ENCODE measurements around the gene TMEM50A. TPM values are rescaled to one million over a fixed set of nuclear protein-coding genes. Genes with fewer than 3 reads are reported as not detected.
"Not testable (repeated sequence)": the region's sequence is repeated elsewhere in the genome, so short reads cannot be mapped to it uniquely, and the experiment has no call there.

The TMEM50A gene
- total RNA-seq, 4 donors from 2014 or later = 44.7 to 90.3 (median 65.8) TPM

GRCh38 chr1:25389721-25390120 is 51.6 kb downstream of the TMEM50A start:
- H3K9me3 ChIP-seq; H3K4me1 ChIP-seq; intact Hi-C loops (cut with DNase I); H3K4me3 ChIP-seq; H3K27ac ChIP-seq; H3K27me3 ChIP-seq; H3K36me3 ChIP-seq; DNase-seq: not testable (repeated sequence)
- WGBS, 2 donors = 70 to 76% methylated on average over 3 of the region's 3 CpGs

DNA sequence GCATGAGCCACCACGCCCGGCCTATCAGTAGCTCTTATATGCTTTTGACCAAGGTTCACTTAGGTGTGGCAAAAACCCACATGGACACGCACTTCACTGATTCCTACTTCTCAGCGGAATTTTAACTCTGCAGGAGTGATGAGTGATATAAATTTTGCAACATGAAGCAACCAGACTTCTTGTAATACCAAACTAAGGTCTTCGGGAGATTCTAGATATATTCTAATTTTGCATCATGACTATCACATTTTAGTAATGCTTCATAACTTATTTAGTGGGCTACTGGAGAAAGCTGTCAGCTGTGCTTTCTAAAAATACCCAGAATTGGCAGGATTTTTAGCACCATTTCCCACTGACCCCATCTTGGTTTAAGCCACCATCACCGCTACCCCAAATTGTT is 54.7 kb downstream of the TMEM50A start:
- 91 to 95% methylated on average over 6 of the region's 6 CpGs for WGBS, 2 donors
- Histone ChIP-seq H3K27ac (no peak overlapping the region), H3K4me3 (no peak overlapping the region), H3K36me3 (no peaks in the 10 kb centered on the region), H3K9me3 (no peaks in the 10 kb centered on the region), H3K4me1 (no peaks in the 10 kb centered on the region), H3K27me3 (no peaks in the 10 kb centered on the region)
- intact Hi-C loops (cut with DNase I) = no loop called here
- no peak for DNase-seq
- TF ChIP-seq POLR2A (IDR thresholded peaks at IDR 0.05) (no peak), CTCF (IDR thresholded peaks at IDR 0.05) (no peak)

DNA sequence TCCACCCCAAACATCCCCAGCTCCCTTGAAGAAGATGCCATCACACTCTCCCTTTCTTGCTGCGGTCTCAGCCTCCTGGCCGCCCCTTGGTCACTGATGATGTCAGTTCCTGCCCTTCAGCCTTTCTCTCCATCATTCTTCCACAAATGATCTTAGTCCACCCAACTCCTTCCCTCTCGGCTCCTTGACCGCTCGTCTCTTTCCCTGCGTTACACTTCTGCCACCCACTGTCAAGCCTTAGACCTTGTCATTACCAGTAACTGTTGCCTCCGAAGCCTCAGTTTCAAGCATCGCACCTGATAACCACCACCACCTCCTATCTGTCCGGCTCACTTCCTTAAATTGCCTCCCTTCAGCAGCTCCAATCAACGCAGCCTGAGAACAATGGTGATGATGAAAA is 59.4 kb downstream of the TMEM50A start:
- H3K27ac ChIP-seq; intact Hi-C loops (cut with DNase I); H3K9me3 ChIP-seq; DNase-seq; H3K4me3 ChIP-seq; H3K4me1 ChIP-seq; H3K36me3 ChIP-seq; H3K27me3 ChIP-seq: not testable (repeated sequence)
- 71 to 87% methylated on average over 5 to 6 of the region's 10 CpGs for WGBS, 2 donors

DNA sequence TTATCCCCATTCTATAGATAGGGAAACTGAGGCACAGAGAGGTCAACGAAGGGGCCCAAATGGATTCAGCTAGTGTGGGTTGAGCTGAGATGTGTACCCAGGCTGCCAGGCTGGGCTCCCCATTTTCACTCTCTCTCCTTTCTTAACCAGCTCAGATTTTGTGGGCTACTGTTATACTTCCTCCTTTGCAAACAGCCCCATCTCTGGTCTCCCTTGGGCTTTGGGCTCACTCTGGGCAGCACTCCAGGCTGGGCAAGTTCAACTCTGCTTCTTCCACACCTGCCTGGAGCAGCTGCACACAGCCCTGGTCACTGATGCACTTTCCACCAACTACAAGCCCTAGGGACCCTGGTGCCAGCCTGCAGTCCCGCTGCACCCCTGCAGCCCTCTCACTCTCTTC is 59.9 kb downstream of the TMEM50A start:
- H3K9me3 ChIP-seq; intact Hi-C loops (cut with DNase I): not testable (repeated sequence)
- no CpG with 5 or more reads among the region's 2 CpGs for WGBS, 2 donors

GRCh38 chr1:25402947-25403803 is 65.0 kb downstream of the TMEM50A start:
- TF ChIP-seq CTCF (IDR thresholded peaks at IDR 0.05) = peak in 3 of 6 experiments; percentile 18 to 29 (median 23)
- 28 to 35% methylated on average over 2 to 3 of the region's 8 CpGs for WGBS, 2 donors

More for the DNA sequence above, 59.9 kb downstream of the TMEM50A start:
- H3K36me3 ChIP-seq, H3K4me3 ChIP-seq, H3K27me3 ChIP-seq, H3K27ac ChIP-seq, DNase-seq, H3K4me1 ChIP-seq: not testable (repeated sequence)

DNA sequence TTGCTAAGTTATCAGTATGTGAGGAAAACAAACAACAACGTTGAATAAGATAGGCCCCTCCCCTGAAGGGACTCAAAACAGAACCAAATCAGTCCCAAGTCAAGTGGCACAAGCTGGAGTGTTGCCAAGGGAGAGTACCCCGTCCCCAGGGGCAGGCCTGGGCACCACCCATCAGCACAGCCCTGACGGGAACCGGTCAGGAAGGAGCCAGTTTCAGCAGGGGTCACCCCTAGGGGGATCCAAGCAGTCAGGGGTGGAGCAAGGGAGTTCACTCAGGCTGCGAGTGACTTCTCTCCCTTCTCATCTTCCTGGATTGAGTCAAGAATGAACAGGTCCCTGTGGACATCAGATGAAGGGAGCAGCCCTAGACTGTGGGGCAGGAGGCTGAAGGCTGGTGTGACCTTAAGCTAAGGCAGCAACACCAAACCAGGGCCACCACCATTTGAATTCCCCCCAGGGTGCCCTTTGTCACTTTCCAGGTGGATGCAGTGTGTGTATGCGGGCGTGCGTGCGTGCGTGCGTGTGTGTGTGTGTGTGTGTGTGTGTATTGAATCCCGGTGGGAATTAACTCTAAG is 67.7 kb downstream of the TMEM50A start:
- H3K4me3 ChIP-seq, DNase-seq, H3K27me3 ChIP-seq, H3K36me3 ChIP-seq, H3K9me3 ChIP-seq, H3K4me1 ChIP-seq, H3K27ac ChIP-seq: not testable (repeated sequence)
- intact Hi-C loops (cut with DNase I) = loop anchor here (10.0 kb wide), 1 partner anchor 119 kb away; no protein-coding TSS in a partner anchor
- WGBS, 2 donors = 87 to 92% methylated on average over 2 to 7 of the region's 12 CpGs

More at GRCh38 chr1:25402947-25403803, 65.0 kb downstream of the TMEM50A start:
- H3K27ac ChIP-seq, H3K36me3 ChIP-seq, DNase-seq, H3K4me1 ChIP-seq, H3K27me3 ChIP-seq, H3K4me3 ChIP-seq, H3K9me3 ChIP-seq: not testable (repeated sequence)
- intact Hi-C loops (cut with DNase I) = loop anchor here (10.0 kb wide), 1 partner anchor 122 kb away; no protein-coding TSS in a partner anchor

GRCh38 chr1:25409641-25410427 is 71.7 kb downstream of the TMEM50A start:
- H3K4me1 ChIP-seq, H3K27me3 ChIP-seq, H3K27ac ChIP-seq, H3K4me3 ChIP-seq, H3K9me3 ChIP-seq, DNase-seq, H3K36me3 ChIP-seq: not testable (repeated sequence)
- intact Hi-C loops (cut with DNase I) = loop anchor here (5.0 to 10.0 kb wide), 2 partner anchors 115 to 123 kb away; no protein-coding TSS in a partner anchor
- 83 to 88% methylated on average over 8 to 10 of the region's 10 CpGs for WGBS, 2 donors

Other genes with a start within 250 kb of the TMEM50A start
- gene SYF2, start 105.8 kb upstream of the TMEM50A start, total RNA-seq = 10 to 100 TPM; 14.5 to 53.2 (median 37.1) TPM
- gene RSRP1, start 90.9 kb upstream of the TMEM50A start, total RNA-seq = 10 to 100 TPM; 31.4 to 99.8 (median 51.0) TPM
- not detected for gene RHD, start 65.8 kb upstream of the TMEM50A start, total RNA-seq
- gene RHCE, start 82.5 kb downstream of the TMEM50A start, total RNA-seq = under 1 TPM in 2 of 4 donors, not detected in 2; 0.27 to 0.38 TPM
- 10 to 100 TPM; 14.4 to 18.8 (median 14.9) TPM for gene MACO1, start 92.6 kb downstream of the TMEM50A start, total RNA-seq
- 10 to 100 TPM; 17.0 to 21.4 (median 19.5) TPM for gene LDLRAP1, start 205.3 kb downstream of the TMEM50A start, total RNA-seq

All from esophagus squamous epithelium (tissue), 5 donors.